Osteoblast (primary cell): ENCODE measurements around the gene TCOF1. TPM values are rescaled to one million over a fixed set of nuclear protein-coding genes. Genes with fewer than 3 reads are reported as not detected.

Source experiments
- DNase-seq: peaks from one replicate; pipeline ENCODE4 v3.0.0; 2011; ENCODE audit warnings: low spot score, mixed read lengths; ENCODE audit not compliant: insufficient read length; ENCODE audit errors: missing footprints
- H2AFZ ChIP-seq: 2 replicates; pipeline ENCODE4 v1.6.0; 2011; ENCODE audit warnings: mild to moderate bottlenecking, low read length
- H3K27ac ChIP-seq: 2 replicates; pipeline ENCODE4 v1.5.1; 2011; ENCODE audit warnings: mild to moderate bottlenecking, low read depth, low read length, moderate library complexity
- H3K27me3 ChIP-seq: 2 replicates; pipeline ENCODE4 v1.6.0; 2012; ENCODE audit warnings: mild to moderate bottlenecking, control low read depth, inconsistent platforms, low read length, moderate library complexity; ENCODE audit not compliant: insufficient read depth
- H3K36me3 ChIP-seq: 2 replicates; pipeline ENCODE4 v1.5.1; 2011; ENCODE audit warnings: mild to moderate bottlenecking, low read length, control low read depth, moderate library complexity; ENCODE audit not compliant: insufficient read depth
- H3K4me1 ChIP-seq: 2 replicates; pipeline ENCODE4 v1.5.1; 2011; ENCODE audit warnings: mild to moderate bottlenecking, low read length, control low read depth, moderate library complexity; ENCODE audit not compliant: insufficient read depth
- H3K4me2 ChIP-seq: 2 replicates; pipeline ENCODE4 v1.6.0; 2011; ENCODE audit warnings: mild to moderate bottlenecking, low read length; ENCODE audit not compliant: insufficient read depth
- H3K4me3 ChIP-seq: fragments of 200-600 bp; sonication (generic); 3 replicates; pipeline ENCODE4 v1.5.1; 2012; ENCODE audit warnings: mild to moderate bottlenecking, low read length, inconsistent platforms; ENCODE audit not compliant: insufficient read depth
- H3K79me2 ChIP-seq: 2 replicates; pipeline ENCODE4 v1.6.0; 2012; ENCODE audit warnings: mild to moderate bottlenecking, low read length, control low read depth, inconsistent platforms; ENCODE audit not compliant: insufficient read depth
- H3K9me3 ChIP-seq: 2 replicates; pipeline ENCODE4 v1.5.1; 2011; ENCODE audit warnings: low read depth, low read length, control low read depth
- H4K20me1 ChIP-seq: 2 replicates; pipeline ENCODE4 v1.6.0; 2012; ENCODE audit warnings: mild to moderate bottlenecking, low read length, control low read depth; ENCODE audit not compliant: insufficient read depth
- CTCF ChIP-seq: IDR thresholded peaks from 2 replicates; pipeline ENCODE4 v1.5.1; 2011; ENCODE audit warnings: mild to moderate bottlenecking, low read depth, low read length, moderate library complexity; ENCODE audit errors: extremely low read depth
- total RNA-seq: library from RNA; depleted of rRNA; stranded (reverse); fragments of >200 nt; gene quantifications from 2 replicates; pipeline ENCODE4 v1.2.3, GENCODE V29; 2012

TCOF1 gene
- total RNA-seq, 1 donor = 12.3 TPM

DNA sequence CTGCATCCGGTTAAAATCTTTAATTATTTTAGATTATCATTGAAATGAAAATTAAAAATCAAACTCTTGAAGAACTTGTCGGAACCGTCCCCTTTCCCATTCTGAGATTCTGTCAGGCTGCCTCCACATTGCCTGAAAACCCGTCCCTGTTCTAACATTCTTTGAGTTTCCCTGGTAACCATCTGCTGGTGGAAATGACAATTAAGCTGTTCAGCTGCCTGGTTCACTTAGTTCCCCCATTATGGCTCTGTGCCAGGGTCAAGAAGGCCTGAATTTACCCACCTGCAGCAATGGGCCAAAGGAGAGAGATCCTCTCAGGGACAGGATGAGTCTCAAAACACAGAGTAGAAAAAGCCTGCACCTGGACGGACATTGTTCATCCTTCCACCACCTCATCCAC is 11.8 kb upstream of the TCOF1 start:
- Histone ChIP-seq H3K9me3 (no peaks in the 10 kb centered on the region), H2AFZ (no peak overlapping the region), H3K27me3 (no peaks in the 10 kb centered on the region), H3K4me1 (peaks cover 8% of the 10 kb centered on the region), H3K79me2 (no peaks in the 10 kb centered on the region), H4K20me1 (no peaks in the 10 kb centered on the region), H3K27ac (no peak overlapping the region), H3K4me3 (no peak overlapping the region), H3K36me3 (no peaks in the 10 kb centered on the region), H3K4me2 (no peak overlapping the region)
- TF ChIP-seq CTCF = no peak
- DNase-seq = no peak

DNA sequence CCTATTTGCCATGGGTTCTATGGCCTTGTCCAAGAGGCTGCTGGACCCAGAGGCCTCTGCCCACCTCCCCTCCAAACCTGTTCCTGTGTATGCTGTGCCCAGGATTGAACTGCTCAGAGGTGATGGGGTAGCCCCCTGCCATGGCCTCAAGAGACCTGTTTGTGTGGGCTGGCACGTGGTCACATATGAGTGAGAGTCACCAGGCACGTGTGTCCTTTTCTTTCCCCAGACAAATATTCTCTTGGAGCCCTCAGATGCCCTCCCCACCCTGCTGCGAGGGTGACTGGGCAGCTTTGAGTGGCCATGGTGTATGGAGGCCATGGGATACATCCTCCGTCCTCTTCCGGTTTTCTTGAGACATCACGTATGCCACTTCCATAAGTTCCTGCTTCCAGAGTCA is 10.9 kb upstream of the TCOF1 start:
- H3K9me3 ChIP-seq = no peaks in the 10 kb centered on the region
- H3K27ac ChIP-seq = no peak overlapping the region
- H3K79me2 ChIP-seq = no peaks in the 10 kb centered on the region
- DNase-seq = no peak
- no peak overlapping the region for H3K4me3 ChIP-seq
- peaks cover 8% of the 10 kb centered on the region for H3K4me1 ChIP-seq
- TF ChIP-seq CTCF = no peak
- no peaks in the 10 kb centered on the region for H4K20me1 ChIP-seq
- no peaks in the 10 kb centered on the region for H3K36me3 ChIP-seq
- no peak overlapping the region for H2AFZ ChIP-seq
- no peaks in the 10 kb centered on the region for H3K27me3 ChIP-seq
- no peak overlapping the region for H3K4me2 ChIP-seq

- no peak for TF ChIP-seq CTCF
- H3K4me1 ChIP-seq = peaks cover 8% of the 10 kb centered on the region
- H4K20me1 ChIP-seq = no peaks in the 10 kb centered on the region
- peak overlapping the region; percentile 16 for H2AFZ ChIP-seq
- DNase-seq = no peak
- no peak overlapping the region for H3K4me3 ChIP-seq
- H3K4me2 ChIP-seq = no peak overlapping the region
- no peaks in the 10 kb centered on the region for H3K79me2 ChIP-seq
- no peaks in the 10 kb centered on the region for H3K9me3 ChIP-seq
- no peak overlapping the region for H3K27ac ChIP-seq
- no peaks in the 10 kb centered on the region for H3K27me3 ChIP-seq
- H3K36me3 ChIP-seq = no peaks in the 10 kb centered on the region
These were observed 10.5 kb upstream of the TCOF1 start for GRCh38 chr5:150347003-150347402.

DNA sequence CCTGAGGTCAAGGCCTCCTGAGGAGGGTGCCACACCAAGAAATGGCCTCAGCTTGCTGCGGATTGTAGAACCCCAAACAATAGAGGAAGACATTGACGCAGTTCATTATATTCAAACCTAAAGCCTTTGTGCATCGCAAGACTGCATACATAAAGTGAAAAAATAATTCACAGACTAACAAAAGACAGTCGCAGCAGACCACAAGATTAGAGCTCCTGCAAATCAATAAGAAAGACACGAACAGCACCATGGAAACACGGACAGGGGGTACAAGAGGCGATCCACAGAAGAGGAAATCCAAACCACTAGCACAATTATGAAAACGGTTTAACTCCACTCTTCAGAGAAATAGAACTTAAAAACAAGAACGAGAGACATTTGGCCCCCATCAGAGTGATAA is 10.0 kb upstream of the TCOF1 start:
- H3K4me1 ChIP-seq = peaks cover 8% of the 10 kb centered on the region
- no peak for DNase-seq

More for the DNA sequence above, 10.0 kb upstream of the TCOF1 start:
- Histone ChIP-seq H3K27ac (no peak overlapping the region), H3K4me3 (no peak overlapping the region), H4K20me1 (no peaks in the 10 kb centered on the region), H3K79me2 (no peaks in the 10 kb centered on the region), H3K4me2 (no peak overlapping the region), H3K9me3 (no peaks in the 10 kb centered on the region), H3K27me3 (no peaks in the 10 kb centered on the region), H3K36me3 (no peaks in the 10 kb centered on the region), H2AFZ (no peak overlapping the region)
- TF ChIP-seq CTCF = no peak
